Fibroblast of mammary gland (primary cell): ENCODE data around the gene KLK7.

Experiments
- DNase-seq: peaks from one replicate; pipeline ENCODE4 v3.0.0-alpha.2; 2010; ENCODE audit warnings: low read depth
- H3K4me3 ChIP-seq: 2 replicates; pipeline ENCODE4 v1.5.1; 2011; ENCODE audit warnings: low read depth, mild to moderate bottlenecking, low read length, moderate library complexity; ENCODE audit not compliant: control insufficient read depth
- TF ChIP-seq, protein P1 (sequence below): conservative IDR thresholded peaks from 2 replicates; pipeline ENCODE4 v1.5.1; 2011; ENCODE audit warnings: low read depth, low read length, inconsistent platforms; ENCODE audit not compliant: control insufficient read depth, insufficient read depth

The KLK7 gene

DNA sequence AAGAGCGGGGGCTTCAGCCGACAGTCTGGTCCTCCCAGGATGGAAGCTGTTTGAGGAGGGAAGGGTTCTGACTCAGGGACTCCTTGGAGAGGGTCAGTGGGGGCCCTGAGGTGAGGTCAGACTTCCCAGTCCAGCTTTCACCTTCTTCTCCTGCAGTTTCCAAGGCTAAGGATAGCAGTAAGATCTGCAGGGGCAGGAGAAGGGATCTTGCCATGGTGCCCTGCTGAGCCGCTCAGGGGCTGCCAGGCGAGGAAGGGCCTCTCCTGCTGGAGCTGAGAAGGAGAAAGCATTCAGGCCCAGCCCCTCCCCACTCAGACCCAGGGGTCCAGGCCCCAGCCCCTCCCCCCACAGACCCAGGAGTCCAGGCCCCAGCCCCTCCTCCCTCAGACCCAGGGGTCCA lies 1.5 kb downstream of the KLK7 start:
- no peak for DNase-seq
- H3K4me3 ChIP-seq = no peak overlapping the region
- TF ChIP-seq, protein P1, sequence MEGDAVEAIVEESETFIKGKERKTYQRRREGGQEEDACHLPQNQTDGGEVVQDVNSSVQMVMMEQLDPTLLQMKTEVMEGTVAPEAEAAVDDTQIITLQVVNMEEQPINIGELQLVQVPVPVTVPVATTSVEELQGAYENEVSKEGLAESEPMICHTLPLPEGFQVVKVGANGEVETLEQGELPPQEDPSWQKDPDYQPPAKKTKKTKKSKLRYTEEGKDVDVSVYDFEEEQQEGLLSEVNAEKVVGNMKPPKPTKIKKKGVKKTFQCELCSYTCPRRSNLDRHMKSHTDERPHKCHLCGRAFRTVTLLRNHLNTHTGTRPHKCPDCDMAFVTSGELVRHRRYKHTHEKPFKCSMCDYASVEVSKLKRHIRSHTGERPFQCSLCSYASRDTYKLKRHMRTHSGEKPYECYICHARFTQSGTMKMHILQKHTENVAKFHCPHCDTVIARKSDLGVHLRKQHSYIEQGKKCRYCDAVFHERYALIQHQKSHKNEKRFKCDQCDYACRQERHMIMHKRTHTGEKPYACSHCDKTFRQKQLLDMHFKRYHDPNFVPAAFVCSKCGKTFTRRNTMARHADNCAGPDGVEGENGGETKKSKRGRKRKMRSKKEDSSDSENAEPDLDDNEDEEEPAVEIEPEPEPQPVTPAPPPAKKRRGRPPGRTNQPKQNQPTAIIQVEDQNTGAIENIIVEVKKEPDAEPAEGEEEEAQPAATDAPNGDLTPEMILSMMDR = no peak

DNA sequence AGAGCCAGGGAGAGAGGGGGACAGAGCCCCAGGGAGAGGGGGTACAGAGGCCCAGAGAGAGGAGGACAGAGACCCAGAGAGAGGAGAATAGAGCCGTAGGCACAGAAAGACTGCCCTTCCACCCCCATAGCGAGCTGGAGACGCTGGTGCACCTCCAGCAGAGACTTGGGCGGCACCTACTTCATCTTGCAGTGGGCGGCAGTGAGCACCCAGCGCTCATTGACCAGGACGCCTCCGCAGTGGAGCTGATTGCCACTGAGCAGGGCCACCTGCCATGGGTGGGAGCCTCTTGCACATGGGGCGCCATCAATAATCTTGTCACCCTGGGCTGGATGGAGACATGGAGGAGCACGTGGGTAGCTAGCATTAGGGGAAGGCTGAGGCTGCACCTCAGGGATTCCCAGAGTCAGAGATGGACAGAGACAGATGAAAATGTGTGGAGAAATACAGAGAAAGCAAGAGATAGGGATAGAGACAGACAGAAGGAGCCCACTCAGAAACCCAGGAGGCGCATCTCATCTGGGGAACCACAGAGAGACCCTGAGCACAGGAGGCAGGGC lies 2.0 kb downstream of the KLK7 start:
- TF ChIP-seq, protein P1 = no peak
- H3K4me3 ChIP-seq = no peak overlapping the region
- DNase-seq = no peak

DNA sequence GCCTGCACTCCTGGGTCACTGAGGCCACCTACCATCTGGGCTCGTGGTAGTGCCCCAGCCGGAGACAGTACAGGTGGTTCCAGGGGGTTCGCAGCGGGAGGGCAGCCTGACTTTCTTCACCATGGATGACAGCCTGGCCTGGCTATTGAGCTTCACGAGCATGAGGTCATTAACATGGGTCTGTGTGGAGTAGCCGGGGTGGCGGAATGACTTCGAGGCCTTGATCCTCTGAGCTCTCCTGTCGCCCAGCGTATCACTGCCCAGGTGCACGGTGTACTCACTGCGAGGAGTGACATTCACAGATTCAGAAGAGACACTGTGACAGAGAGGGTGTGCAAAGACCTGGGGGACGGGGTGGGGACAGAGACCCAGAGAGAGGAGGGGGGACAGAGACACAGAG lies 3.5 kb downstream of the KLK7 start:
- no peak for DNase-seq
- no peak overlapping the region for H3K4me3 ChIP-seq
- TF ChIP-seq, protein P1 = no peak

DNA sequence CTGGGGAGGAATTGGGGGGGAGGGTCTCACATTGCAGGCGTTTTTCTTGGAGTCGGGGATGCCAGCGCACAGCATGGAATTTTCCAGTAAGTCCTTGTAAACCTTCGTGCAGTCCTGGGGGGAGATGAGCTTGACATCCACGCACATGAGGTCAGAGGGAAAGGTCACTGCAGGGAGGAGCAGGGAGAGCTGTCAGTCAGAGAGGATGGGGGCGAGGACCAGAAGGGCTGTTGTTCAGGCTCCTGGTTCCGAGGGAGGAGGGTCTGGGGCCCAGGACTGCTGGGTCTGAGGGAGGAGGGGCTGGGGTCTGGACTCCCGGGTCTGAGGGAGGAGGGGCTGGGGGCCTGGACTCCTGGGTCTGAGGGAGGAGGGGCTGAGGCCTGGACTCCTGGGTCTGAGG lies 4.0 kb downstream of the KLK7 start:
- TF ChIP-seq, protein P1 = no peak
- DNase-seq = no peak
- H3K4me3 ChIP-seq = no peak overlapping the region

DNA sequence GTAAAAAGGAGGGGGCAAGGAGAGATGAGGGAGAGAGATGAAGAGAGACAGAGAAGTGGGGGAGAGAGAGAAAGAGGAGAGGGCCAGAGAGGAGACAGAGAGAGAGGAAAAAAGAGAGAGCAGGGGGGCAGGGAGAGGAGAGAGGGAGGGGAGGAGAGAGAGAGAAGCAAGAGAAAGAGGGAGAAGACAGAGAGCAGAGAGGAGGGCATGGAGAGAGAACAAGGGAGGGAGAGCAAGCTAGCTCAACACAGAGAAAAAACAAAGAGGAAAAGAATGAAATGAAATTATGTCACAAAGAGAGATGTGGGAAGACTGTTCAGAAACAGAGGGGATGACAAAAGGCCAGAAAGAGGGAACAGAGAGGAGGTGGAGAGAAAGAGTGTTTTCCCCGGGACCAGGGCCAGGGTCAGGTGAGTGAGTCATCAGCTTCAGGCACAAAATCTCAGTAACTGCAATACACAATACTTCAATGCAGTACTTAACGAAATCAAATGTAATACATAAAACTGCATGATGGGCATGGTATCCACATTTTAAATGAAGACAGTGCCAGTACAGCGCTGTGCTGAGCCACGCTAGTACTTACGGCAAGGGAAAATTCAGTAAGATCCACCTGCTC lies 4.8 kb downstream of the KLK7 start:
- H3K4me3 ChIP-seq = no peak overlapping the region
- DNase-seq = no peak
- TF ChIP-seq, protein P1 = no peak

DNA sequence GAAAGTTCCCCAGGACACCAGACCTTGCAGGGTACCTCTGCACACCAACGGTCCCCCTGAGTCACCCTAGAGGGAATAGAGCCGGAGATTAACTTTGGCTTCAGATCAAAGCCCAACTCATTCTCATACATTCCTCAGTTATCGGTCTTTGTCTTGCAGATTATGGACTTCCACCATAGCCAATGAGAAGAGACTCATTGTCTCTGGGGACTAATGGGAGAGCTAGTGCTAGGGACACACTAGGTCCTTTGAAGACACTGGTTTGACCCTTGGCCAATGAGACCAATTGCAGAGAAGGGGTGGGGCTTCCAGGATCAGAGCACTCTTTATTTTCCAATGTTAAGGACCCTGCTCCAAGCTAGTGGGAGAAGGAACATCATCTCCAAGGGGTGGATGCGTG lies 6.1 kb downstream of the KLK7 start:
- TF ChIP-seq, protein P1 = no peak
- no peak for DNase-seq
- no peak overlapping the region for H3K4me3 ChIP-seq

DNA sequence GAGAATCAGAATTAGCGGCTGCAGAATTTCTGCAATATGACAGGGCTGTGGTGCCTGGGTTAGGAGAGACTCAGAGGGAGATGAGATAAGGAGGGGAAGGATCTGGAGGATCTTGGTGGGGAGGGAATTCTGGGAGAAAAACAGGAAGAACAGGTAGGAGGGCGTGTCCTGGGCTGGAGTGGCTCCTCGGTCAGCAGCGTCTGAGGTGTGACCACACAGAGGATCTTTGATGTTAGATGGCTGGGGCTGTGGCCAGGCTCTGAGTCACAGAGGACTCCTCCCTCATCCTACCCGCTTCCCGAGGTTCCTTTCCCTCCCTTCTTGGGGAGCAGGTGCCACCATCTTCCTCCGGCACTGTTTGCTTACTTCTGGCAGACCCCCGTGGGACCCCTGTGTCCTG lies 8.0 kb downstream of the KLK7 start:
- no peak for DNase-seq
- TF ChIP-seq, protein P1 = no peak
- no peak overlapping the region for H3K4me3 ChIP-seq
